ENCODE results near the gene CALM3. TPM values are rescaled to one million over a fixed set of nuclear protein-coding genes. Genes with fewer than 3 reads are reported as not detected.

CALM3 gene
- total RNA-seq, 3 donors from 2014 or later = 241 to 325 (median 252) TPM

- Histone ChIP-seq H3K4me3 (no peak overlapping the region), H3K4me1 (ENCODE audit: low read depth) (no peaks in the 10 kb centered on the region), H3K9me3 (no peaks in the 10 kb centered on the region), H3K36me3 (ENCODE audit: low read depth) (no peaks in the 10 kb centered on the region)
- DNase-seq (no peak), ATAC-seq (no peak)
- TF ChIP-seq, protein P1, sequence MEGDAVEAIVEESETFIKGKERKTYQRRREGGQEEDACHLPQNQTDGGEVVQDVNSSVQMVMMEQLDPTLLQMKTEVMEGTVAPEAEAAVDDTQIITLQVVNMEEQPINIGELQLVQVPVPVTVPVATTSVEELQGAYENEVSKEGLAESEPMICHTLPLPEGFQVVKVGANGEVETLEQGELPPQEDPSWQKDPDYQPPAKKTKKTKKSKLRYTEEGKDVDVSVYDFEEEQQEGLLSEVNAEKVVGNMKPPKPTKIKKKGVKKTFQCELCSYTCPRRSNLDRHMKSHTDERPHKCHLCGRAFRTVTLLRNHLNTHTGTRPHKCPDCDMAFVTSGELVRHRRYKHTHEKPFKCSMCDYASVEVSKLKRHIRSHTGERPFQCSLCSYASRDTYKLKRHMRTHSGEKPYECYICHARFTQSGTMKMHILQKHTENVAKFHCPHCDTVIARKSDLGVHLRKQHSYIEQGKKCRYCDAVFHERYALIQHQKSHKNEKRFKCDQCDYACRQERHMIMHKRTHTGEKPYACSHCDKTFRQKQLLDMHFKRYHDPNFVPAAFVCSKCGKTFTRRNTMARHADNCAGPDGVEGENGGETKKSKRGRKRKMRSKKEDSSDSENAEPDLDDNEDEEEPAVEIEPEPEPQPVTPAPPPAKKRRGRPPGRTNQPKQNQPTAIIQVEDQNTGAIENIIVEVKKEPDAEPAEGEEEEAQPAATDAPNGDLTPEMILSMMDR (IDR thresholded peaks at IDR 0.05) = no peak
- intact Hi-C loops (cut with DNase I, micrococcal nuclease) = no loop called here
Observed at GRCh38 chr19:46591254-46591653, 9.9 kb upstream of the CALM3 start.

DNA sequence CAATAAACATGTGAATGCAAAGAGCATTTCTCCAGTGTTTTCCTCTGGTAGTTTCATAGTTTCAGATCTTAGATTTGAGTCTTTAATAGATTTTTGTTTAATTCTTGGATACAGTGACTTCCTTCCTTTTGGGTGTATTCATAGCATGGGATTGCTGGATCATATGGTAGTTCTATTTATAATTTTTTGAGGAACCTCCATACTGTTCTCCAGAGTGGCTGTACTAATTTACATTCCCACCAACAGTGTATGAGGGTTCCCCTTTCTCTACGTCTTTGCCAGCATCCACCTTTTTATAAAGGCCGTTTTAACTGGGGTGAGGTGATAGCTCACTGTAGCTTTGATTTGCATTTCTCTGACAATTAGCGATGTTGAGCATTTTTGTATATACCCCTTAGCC lies 9.3 kb upstream of the CALM3 start:
- no peak for ATAC-seq
- H3K4me1 ChIP-seq (ENCODE audit: low read depth) = no peaks in the 10 kb centered on the region
- no peak overlapping the region for H3K4me3 ChIP-seq
- H3K36me3 ChIP-seq (ENCODE audit: low read depth) = no peaks in the 10 kb centered on the region
- intact Hi-C loops (cut with DNase I, micrococcal nuclease) = no loop called here
- TF ChIP-seq, protein P1 (IDR thresholded peaks at IDR 0.05) = no peak
- H3K9me3 ChIP-seq = no peaks in the 10 kb centered on the region
- no peak for DNase-seq

- Histone ChIP-seq H3K4me3 (no peak overlapping the region), H3K9me3 (peaks cover 9% of the 10 kb centered on the region), H3K4me1 (ENCODE audit: low read depth) (no peaks in the 10 kb centered on the region), H3K36me3 (ENCODE audit: low read depth) (no peaks in the 10 kb centered on the region)
- DNase-seq (no peak), ATAC-seq (no peak)
- intact Hi-C loops (cut with DNase I, micrococcal nuclease) = no loop called here
- TF ChIP-seq, protein P1 (IDR thresholded peaks at IDR 0.05) = no peak
Observed at GRCh38 chr19:46596008-46596407, 5.1 kb upstream of the CALM3 start.

DNA sequence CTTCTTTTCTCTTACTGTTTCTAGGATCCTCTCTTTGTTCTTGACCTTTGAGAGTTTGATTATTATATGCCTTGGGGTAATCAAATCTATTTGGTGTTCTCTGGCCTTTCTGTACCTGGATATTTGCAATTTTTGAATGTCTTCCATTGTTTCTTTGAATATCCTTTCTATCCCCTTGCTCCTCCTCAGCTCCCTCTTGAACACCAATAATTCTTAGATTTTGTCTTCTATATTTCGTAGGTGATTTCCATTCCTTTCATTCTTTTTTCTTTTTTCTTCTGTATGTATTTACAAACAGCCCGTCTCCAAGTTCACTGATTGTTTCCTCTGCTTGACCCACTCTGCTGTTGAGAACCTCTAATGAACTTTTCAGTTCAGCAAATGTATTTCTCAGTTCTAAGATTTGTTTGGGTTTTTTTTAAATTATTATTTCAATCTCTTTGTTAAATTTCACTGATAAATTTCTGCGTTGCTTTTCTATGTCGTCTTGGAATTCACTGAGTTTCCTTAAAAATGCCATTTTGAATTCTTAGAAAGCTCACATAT lies 2.7 kb upstream of the CALM3 start:
- intact Hi-C loops (cut with DNase I, micrococcal nuclease) = no loop called here
- peaks cover 3% of the 10 kb centered on the region for H3K36me3 ChIP-seq (ENCODE audit: low read depth)
- H3K9me3 ChIP-seq = peaks cover 9% of the 10 kb centered on the region
- no peak overlapping the region for H3K4me3 ChIP-seq
- TF ChIP-seq, protein P1 (IDR thresholded peaks at IDR 0.05) = no peak
- DNase-seq (no peak), ATAC-seq (no peak)
- H3K4me1 ChIP-seq (ENCODE audit: low read depth) = peaks cover 9% of the 10 kb centered on the region

DNA sequence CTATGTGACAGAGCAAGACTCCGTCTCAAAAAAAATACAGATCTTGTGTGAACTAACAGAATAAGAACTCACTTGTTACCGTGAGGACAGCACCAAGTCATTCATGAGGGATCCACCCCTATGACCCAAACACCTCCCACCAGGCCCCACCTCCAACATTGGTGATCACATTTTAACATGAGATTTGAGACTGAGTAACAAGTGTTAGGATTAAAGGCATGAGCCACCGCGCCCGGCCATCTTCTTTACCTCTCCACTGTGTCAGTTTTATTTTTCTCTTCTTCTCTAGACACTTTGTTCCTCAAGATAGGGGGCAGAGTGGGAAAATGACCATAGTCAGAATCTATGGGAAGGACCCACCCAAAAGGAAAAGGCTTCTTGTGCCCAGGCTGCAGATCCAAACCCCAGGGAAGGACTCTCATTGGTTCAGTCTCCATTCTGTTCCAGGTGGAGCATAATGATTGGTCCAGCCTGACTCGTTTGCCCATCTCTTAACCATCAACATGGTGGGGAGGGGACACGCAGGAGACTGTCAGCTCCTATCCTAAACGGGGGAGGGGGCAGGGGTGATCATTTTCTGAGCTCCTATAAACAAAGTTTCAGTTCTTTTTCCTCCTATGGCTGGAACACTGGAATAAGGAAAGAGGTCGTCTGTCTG lies 1.3 kb upstream of the CALM3 start:
- ATAC-seq (no peak), DNase-seq (peak in 1 of 3 donors; percentile 34)
- peaks cover 3% of the 10 kb centered on the region for H3K36me3 ChIP-seq (ENCODE audit: low read depth)
- H3K9me3 ChIP-seq = peaks cover 9% of the 10 kb centered on the region
- intact Hi-C loops (cut with DNase I, micrococcal nuclease) = no loop called here
- H3K4me3 ChIP-seq = no peak overlapping the region
- peaks cover 18% of the 10 kb centered on the region for H3K4me1 ChIP-seq (ENCODE audit: low read depth)
- TF ChIP-seq, protein P1 (IDR thresholded peaks at IDR 0.05) = no peak

Measured in mucosa of descending colon (tissue), 3 donors.